Erythroblast (primary cell): ENCODE data around the gene ANKRD60.

Source experiments
- GATA1 ChIP-seq: IDR thresholded peaks from 2 replicates; pipeline ENCODE4 v1.6.1; 2011; ENCODE audit warnings: low read depth, mild to moderate bottlenecking, control low read depth, low read length, moderate library complexity
- POLR2A ChIP-seq: IDR thresholded peaks from 2 replicates; pipeline ENCODE4 v1.6.1; 2011; ENCODE audit warnings: mild to moderate bottlenecking, low read length

- TF ChIP-seq POLR2A (no peak), GATA1 (no peak)
Measured at GRCh38 chr20:58241766-58242465, 13.5 kb upstream of the ANKRD60 start.
